GM23248 (cell line): ENCODE results near the gene CDH4. TPM values are rescaled to one million over a fixed set of nuclear protein-coding genes. Genes with fewer than 3 reads are reported as not detected.

ENCODE experiments used
- DNase-seq: peaks from one replicate; pipeline ENCODE4 v3.0.0-alpha.2; 2015
- H2AFZ ChIP-seq: fragments of 200-600 bp; sonication (generic); 2 replicates; pipeline ENCODE4 v1.6.1; 2016; ENCODE audit warnings: antibody characterized with exemption
- H3F3A ChIP-seq: fragments of 200-600 bp; sonication (generic); 2 replicates; pipeline ENCODE4 v1.6.1; 2016; ENCODE audit warnings: mild to moderate bottlenecking, antibody characterized with exemption, mixed run types; ENCODE audit not compliant: insufficient read depth
- H3K27ac ChIP-seq: fragments of 200-600 bp; sonication (generic); 2 replicates; pipeline ENCODE4 v1.5.1; 2016; ENCODE audit warnings: mild to moderate bottlenecking
- H3K27me3 ChIP-seq: fragments of 200-600 bp; sonication (generic); replicated peaks from 2 replicates; pipeline ENCODE4 v1.6.1; 2016; ENCODE audit warnings: mild to moderate bottlenecking; ENCODE audit not compliant: insufficient read depth
- H3K36me3 ChIP-seq: fragments of 200-600 bp; sonication (generic); 2 replicates; pipeline ENCODE4 v1.6.1; 2016; ENCODE audit warnings: low read depth, mild to moderate bottlenecking
- H3K4me1 ChIP-seq: fragments of 200-600 bp; sonication (generic); 2 replicates; pipeline ENCODE4 v1.6.1; 2016; ENCODE audit warnings: mild to moderate bottlenecking; ENCODE audit not compliant: insufficient read depth
- H3K4me2 ChIP-seq: fragments of 200-600 bp; sonication (generic); one replicate; pipeline ENCODE4 v1.6.1; 2016; ENCODE audit warnings: mild to moderate bottlenecking; ENCODE audit not compliant: unreplicated experiment
- H3K4me3 ChIP-seq: fragments of 200-600 bp; sonication (generic); 2 replicates; pipeline ENCODE4 v1.5.1; 2016; ENCODE audit warnings: mild to moderate bottlenecking
- H3K79me2 ChIP-seq: fragments of 200-600 bp; sonication (generic); 2 replicates; pipeline ENCODE4 v1.6.1; 2016; ENCODE audit warnings: mild to moderate bottlenecking; ENCODE audit not compliant: insufficient read depth
- H3K9ac ChIP-seq: fragments of 200-600 bp; sonication (generic); 2 replicates; pipeline ENCODE4 v1.6.1; 2016; ENCODE audit warnings: mild to moderate bottlenecking
- H3K9me2 ChIP-seq: fragments of 200-600 bp; sonication (generic); 2 replicates; pipeline ENCODE4 v1.6.1; 2016; ENCODE audit warnings: mixed run types, mild to moderate bottlenecking, moderate library complexity; ENCODE audit not compliant: insufficient read depth
- H3K9me3 ChIP-seq: fragments of 200-600 bp; sonication (generic); one replicate; pipeline ENCODE4 v1.6.1; 2017; ENCODE audit warnings: low read depth
- H4K20me1 ChIP-seq: fragments of 200-600 bp; sonication (generic); 2 replicates; pipeline ENCODE4 v1.6.0; 2016; ENCODE audit not compliant: insufficient read depth
- EZH2 ChIP-seq: fragments of 200-600 bp; sonication (generic); IDR thresholded peaks from 2 replicates; pipeline ENCODE4 v1.6.1; 2018; ENCODE audit warnings: antibody characterized with exemption, mild to moderate bottlenecking; ENCODE audit not compliant: insufficient read depth, poor library complexity, severe bottlenecking
- EZH2phosphoT487 ChIP-seq: fragments of 200-600 bp; sonication (generic); IDR thresholded peaks from 2 replicates; pipeline ENCODE4 v1.6.1; 2018; ENCODE audit warnings: antibody characterized with exemption, moderate library complexity, mild to moderate bottlenecking, low read depth; ENCODE audit not compliant: insufficient read depth
- WGBS, 2 experiments: methylation state at CpG; one replicate each; pipeline ENCODE4 v1.1.6; 2015 to 2017; ENCODE audit warnings: low lambda C conversion rate in 2 of 2, low coverage in 1 of 2; ENCODE audit errors: missing lambda C conversion rate in 2 of 2; 5-methylcytosine and 5-hydroxymethylcytosine counted together
- in situ Hi-C: fragments of 300-500 bp; cut with MboI; formaldehyde crosslinking; loops from 2 replicates; pipeline ENCODE4 v1.15.0; 2020
- polyA plus RNA-seq: library from polyadenylated mRNA; unstranded; fragments of >200 nt; fragmentation: Nextera tagmentation; extraction: Ambion mirVana; gene quantifications from 2 replicates; pipeline ENCODE4 v1.2.1, GENCODE V29; 2016
- total RNA-seq: library from RNA; depleted of rRNA; stranded (reverse); fragments of >200 nt; shearing (Covaris generic); gene quantifications from 2 replicates; pipeline ENCODE4 v1.2.3, GENCODE V29; 2014

Gene CDH4
- total and polyA plus RNA-seq, 2 experiments from 2014 or later: 1.1 to 3.9 TPM

- 0 out of 2 replicates have a peak overlapping the region, but pooled peaks have one; percentile 1 for H3K27ac ChIP-seq
- H3K9me2 ChIP-seq: no peaks in the 10 kb centered on the region
- in situ Hi-C loops: no loop called here
Measured at GRCh38 chr20:61588411-61589385, 336.6 kb downstream of the CDH4 start.

GRCh38 chr20:61590236-61590635 is 338.2 kb downstream of the CDH4 start:
- TF ChIP-seq EZH2phosphoT487: no peak
- Histone ChIP-seq H3K79me2 (no peaks in the 10 kb centered on the region), H3K9ac (no peak overlapping the region), H3K9me2 (no peaks in the 10 kb centered on the region), H3K4me3 (no peak overlapping the region), H3K9me3 (no peaks in the 10 kb centered on the region), H3F3A (peaks cover 5% of the 10 kb centered on the region; the same call in 1 of the 2 replicates), H3K27ac (no peak overlapping the region), H3K36me3 (no peaks in the 10 kb centered on the region), H2AFZ (no peak overlapping the region), H3K27me3 (no peaks in the 10 kb centered on the region), H3K4me2 (no peak overlapping the region), H3K4me1 (peaks cover 15% of the 10 kb centered on the region), H4K20me1 (no peaks in the 10 kb centered on the region)
- in situ Hi-C loops: no loop called here
- 55 to 66% methylated on average over 8 to 12 of the region's 12 CpGs for WGBS, 2 experiments
- no peak for DNase-seq

More at GRCh38 chr20:61588411-61589385, 336.6 kb downstream of the CDH4 start:
- Histone ChIP-seq H3K4me1 (peaks cover 15% of the 10 kb centered on the region), H4K20me1 (no peaks in the 10 kb centered on the region), H3K9ac (no peak overlapping the region), H3K27me3 (no peaks in the 10 kb centered on the region), H3K9me3 (no peaks in the 10 kb centered on the region), H3K4me3 (peak overlapping the region; percentile 44), H2AFZ (no peak overlapping the region), H3K36me3 (no peaks in the 10 kb centered on the region), H3F3A (peaks cover 5% of the 10 kb centered on the region; the same call in 1 of the 2 replicates), H3K4me2 (peak overlapping the region; percentile 67), H3K79me2 (no peaks in the 10 kb centered on the region)
- WGBS, 2 experiments: 4% methylated on average over 28 to 29 of the region's 29 CpGs
- TF ChIP-seq EZH2: no peak
- peak; percentile 74 for DNase-seq

- H3K36me3 ChIP-seq: no peaks in the 10 kb centered on the region
- TF ChIP-seq EZH2phosphoT487 (no peak), EZH2 (no peak)
- in situ Hi-C loops: no loop called here
Measured at GRCh38 chr20:61593516-61593915, 341.5 kb downstream of the CDH4 start.

GRCh38 chr20:61594198-61594597 is 342.1 kb downstream of the CDH4 start:
- Histone ChIP-seq H2AFZ (no peak overlapping the region), H3K4me2 (no peak overlapping the region), H3K4me1 (peaks cover 6% of the 10 kb centered on the region), H3K27me3 (no peaks in the 10 kb centered on the region), H4K20me1 (no peaks in the 10 kb centered on the region), H3K36me3 (no peaks in the 10 kb centered on the region), H3K9ac (no peak overlapping the region), H3K79me2 (no peaks in the 10 kb centered on the region), H3K9me3 (no peaks in the 10 kb centered on the region), H3F3A (peaks cover 3% of the 10 kb centered on the region; the same call in 1 of the 2 replicates), H3K4me3 (no peak overlapping the region), H3K27ac (no peak overlapping the region), H3K9me2 (no peaks in the 10 kb centered on the region)
- no peak for DNase-seq
- TF ChIP-seq EZH2 (no peak), EZH2phosphoT487 (no peak)
- WGBS, 2 experiments: 33 to 34% methylated on average over 8 of the region's 8 CpGs
- in situ Hi-C loops: no loop called here

More at GRCh38 chr20:61593516-61593915, 341.5 kb downstream of the CDH4 start:
- Histone ChIP-seq H3K4me2 (no peak overlapping the region), H3K9me3 (no peaks in the 10 kb centered on the region), H3K79me2 (no peaks in the 10 kb centered on the region), H3K27ac (no peak overlapping the region), H3K9ac (no peak overlapping the region), H4K20me1 (no peaks in the 10 kb centered on the region), H3K4me3 (no peak overlapping the region), H3K9me2 (no peaks in the 10 kb centered on the region), H2AFZ (no peak overlapping the region), H3K27me3 (no peaks in the 10 kb centered on the region), H3K4me1 (peaks cover 12% of the 10 kb centered on the region), H3F3A (peaks cover 5% of the 10 kb centered on the region; the same call in 1 of the 2 replicates)
- no peak for DNase-seq
- 13 to 16% methylated on average over 7 of the region's 7 CpGs for WGBS, 2 experiments
